Amygdala (tissue), 56 donors: ENCODE data around the gene RNASEH2A.
"Not testable (repeated sequence)": the region's sequence is repeated elsewhere in the genome, so short reads cannot be mapped to it uniquely, and the experiment has no call there.

Experiments
- DNase-seq, 56 donors: peaks; one replicate each; lab custom pipeline; 2025; lab: John Stamatoyannopoulos, UW

The RNASEH2A gene

DNA sequence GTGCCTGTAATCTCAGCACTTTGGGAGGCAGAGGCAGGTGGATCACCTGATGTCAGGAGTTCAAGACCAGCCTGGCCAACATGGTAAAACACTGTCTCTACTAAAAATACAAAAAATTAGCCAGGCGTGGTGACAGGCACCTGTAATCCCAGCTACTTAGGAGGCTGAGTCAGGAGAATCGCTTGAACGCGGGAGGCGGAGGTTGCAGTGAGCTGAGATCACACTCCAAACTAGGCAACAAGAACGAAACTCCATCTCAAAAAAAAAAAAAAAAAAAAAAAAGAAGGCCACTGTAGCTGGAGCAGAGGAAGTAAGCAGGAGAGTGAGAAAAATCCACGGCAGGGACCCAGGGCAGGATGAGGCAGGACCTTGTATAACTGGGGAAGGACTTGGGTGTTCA lies 40.2 kb downstream of the RNASEH2A start:
- not testable (repeated sequence) for DNase-seq

DNA sequence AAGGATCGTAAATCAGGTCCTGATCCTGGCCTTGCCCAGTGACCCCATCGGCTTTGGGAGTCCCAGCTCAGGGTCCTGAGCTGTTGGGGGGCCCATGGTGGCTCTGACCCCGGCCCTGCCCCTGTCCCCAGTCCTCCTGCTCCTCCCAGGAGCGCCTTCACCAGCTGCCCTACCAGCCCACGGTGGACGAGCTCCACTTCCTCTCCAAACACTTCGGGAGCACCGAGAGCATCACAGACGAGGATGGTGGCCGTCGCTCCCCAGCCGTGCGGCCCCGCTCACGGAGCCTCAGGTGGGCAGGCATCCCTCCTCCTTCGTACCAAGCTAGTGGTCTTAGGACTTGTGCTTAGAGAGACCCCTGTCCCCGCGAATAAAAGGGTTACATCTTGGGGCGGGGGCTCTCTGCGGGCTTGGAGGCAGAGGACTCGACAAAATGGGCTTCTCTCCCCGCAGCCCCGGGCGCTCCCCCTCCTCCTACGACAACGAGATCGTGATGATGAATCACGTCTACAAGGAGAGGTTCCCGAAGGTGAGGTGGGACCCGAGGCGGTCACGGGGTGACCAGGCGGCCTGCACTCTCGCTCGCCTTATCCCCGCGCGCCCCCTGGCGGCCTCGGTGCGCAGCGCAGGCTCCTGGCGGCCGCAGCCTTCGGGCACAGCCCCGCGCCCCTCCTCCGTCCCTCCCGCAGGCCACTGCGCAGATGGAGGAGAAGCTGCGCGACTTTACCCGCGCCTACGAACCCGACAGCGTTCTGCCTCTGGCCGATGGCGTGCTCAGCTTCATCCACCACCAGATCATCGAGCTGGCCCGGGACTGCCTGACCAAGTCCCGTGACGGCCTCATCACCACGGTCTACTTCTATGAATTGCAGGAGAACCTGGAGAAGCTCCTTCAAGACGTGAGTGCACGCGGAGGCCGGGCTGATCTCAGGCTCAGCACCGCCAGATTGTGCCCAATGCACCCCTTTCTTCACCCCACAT lies 41.1 kb downstream of the RNASEH2A start:
- peak in 50 of 56 donors; percentile 15 to 89 (median 60) for DNase-seq

DNA sequence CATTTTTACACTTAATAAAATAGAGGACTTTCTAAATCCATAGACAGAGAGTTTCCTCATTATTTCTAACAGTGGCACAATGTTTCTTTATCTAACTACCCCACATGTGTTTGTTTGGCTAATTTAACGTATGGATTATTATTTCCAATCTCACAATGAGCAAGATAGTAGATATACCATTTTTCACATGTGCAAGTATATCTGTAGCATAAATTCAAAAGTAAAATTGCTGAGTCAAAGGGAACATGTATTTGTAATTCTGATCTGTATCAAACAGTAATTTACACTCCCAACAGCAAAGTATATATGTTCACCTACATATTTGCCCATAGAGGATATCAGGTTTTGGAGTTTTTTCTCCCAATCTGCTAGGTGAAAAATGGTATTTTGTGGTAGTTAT lies 50.3 kb downstream of the RNASEH2A start:
- DNase-seq: no peak

DNA sequence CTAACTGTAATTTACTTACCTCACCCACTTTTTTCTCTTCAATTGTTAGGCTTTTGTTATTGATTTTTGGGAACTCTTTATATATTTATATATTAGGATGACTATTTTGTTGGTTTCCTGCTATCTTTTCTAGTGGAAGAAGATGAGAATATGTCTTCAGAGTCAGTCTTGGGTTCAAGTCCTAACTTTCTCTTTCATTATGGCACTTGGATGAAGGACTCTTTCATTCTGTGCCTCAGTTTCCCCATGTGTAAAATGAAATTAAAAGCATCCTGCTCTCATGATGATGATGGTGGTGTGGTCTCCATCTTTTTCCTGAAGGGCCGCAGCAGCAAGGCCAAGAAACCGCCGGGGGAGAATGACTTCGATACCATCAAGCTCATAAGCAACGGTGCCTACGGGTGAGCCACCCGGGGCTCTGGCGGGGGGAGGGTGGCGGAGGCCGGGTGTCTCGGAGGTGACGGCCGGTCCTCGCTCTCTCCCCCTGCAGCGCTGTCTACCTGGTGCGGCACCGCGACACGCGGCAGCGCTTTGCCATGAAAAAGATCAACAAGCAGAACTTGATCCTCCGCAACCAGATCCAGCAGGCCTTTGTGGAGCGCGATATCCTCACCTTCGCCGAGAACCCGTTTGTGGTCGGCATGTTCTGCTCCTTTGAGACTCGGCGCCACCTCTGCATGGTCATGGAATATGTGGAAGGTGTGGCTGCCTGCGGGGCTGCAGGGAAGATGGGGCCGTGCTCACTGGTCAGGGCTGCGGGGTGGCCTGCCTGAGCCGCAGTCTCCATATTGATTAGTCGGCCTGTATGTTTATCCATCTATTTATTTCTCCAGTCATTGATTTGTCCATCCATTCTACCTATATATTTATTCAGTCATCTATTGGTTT lies 51.9 kb downstream of the RNASEH2A start:
- no peak for DNase-seq

DNA sequence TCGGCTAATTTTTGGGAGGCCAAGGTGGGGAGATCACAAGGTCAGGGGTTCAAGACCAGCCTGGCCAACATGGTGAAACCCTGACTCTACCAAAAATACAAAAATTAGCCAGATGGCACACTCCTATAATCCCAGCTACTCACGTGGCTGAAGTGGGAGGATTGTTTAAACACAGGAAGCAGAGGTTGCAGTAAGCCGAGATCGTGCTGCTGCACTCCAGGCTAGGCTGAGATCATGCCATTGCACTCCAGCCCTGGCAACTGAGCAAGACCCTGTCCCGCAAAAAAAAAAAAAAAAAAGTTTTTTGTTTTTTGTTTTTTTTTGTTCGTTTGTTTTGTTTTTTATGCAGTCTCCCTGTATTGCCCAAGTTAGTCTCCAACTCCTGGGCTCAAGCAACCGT lies 53.2 kb downstream of the RNASEH2A start:
- DNase-seq: no peak
